CMK (cell line): ENCODE results near the gene VGF.

Experiments
- DNase-seq: peaks from one replicate; pipeline ENCODE4 v3.0.0-alpha.2; 2010; ENCODE audit warnings: low read depth

The VGF gene

GRCh38 chr7:101165958-101166647 lies 734 bp upstream of the VGF start:
- no peak for DNase-seq

- DNase-seq: no peak
Measured at GRCh38 chr7:101164071-101164840, 1.1 kb downstream of the VGF start.

GRCh38 chr7:101163279-101164070 lies 1.9 kb downstream of the VGF start:
- no peak for DNase-seq

GRCh38 chr7:101162551-101163278 lies 2.7 kb downstream of the VGF start:
- no peak for DNase-seq

GRCh38 chr7:101161692-101162471 lies 3.5 kb downstream of the VGF start:
- DNase-seq: no peak

GRCh38 chr7:101160910-101161309 lies 4.5 kb downstream of the VGF start:
- no peak for DNase-seq

- DNase-seq: no peak
Measured at GRCh38 chr7:101159696-101160674, 5.4 kb downstream of the VGF start.

GRCh38 chr7:101156866-101157589 lies 8.3 kb downstream of the VGF start:
- DNase-seq: no peak

GRCh38 chr7:101156277-101156676 lies 9.1 kb downstream of the VGF start:
- no peak for DNase-seq

- no peak for DNase-seq
Measured at GRCh38 chr7:101155303-101155702, 10.1 kb downstream of the VGF start.

GRCh38 chr7:101154693-101155102 lies 10.7 kb downstream of the VGF start:
- DNase-seq: no peak

- peak; percentile 96 for DNase-seq
Measured at GRCh38 chr7:101153969-101154692, 11.2 kb downstream of the VGF start, which contains the start of gene AP1S1. Gene AP1S1 (plus strand): TSS chr7:101154476. CDS start chr7:101154515, 39 bp downstream.

GRCh38 chr7:101151908-101152651 lies 13.3 kb downstream of the VGF start:
- no peak for DNase-seq

GRCh38 chr7:101140746-101141382 lies 24.5 kb downstream of the VGF start:
- no peak for DNase-seq

GRCh38 chr7:101140339-101140699 lies 25.1 kb downstream of the VGF start:
- no peak for DNase-seq

- DNase-seq: no peak
Measured at GRCh38 chr7:101138213-101138870, 27.0 kb downstream of the VGF start.
